NCI-H146 treated with DMSO at 0.1 percent for 48 hours (cell line): ENCODE data around the gene HOXA6.

Experiments
- DNase-seq: peaks from one replicate; lab custom pipeline; 2025; ENCODE audit not compliant: unreplicated experiment; lab: John Stamatoyannopoulos, UW

The HOXA6 gene

GRCh38 chr7:27111751-27112277 is 35.8 kb downstream of the HOXA6 start:
- DNase-seq: no peak

- DNase-seq: no peak
These were observed 36.4 kb downstream of the HOXA6 start for GRCh38 chr7:27111042-27111750.

- no peak for DNase-seq
These were observed 37.2 kb downstream of the HOXA6 start for GRCh38 chr7:27110186-27111031.

GRCh38 chr7:27109466-27110185 is 37.9 kb downstream of the HOXA6 start:
- DNase-seq: no peak

- DNase-seq: no peak
These were observed 39.0 kb downstream of the HOXA6 start for GRCh38 chr7:27108390-27109127.

GRCh38 chr7:27107391-27108381 is 39.9 kb downstream of the HOXA6 start:
- DNase-seq: no peak

- no peak for DNase-seq
These were observed 40.7 kb downstream of the HOXA6 start for GRCh38 chr7:27106901-27107240.

GRCh38 chr7:27106181-27106900 is 41.2 kb downstream of the HOXA6 start:
- DNase-seq: no peak

- DNase-seq: no peak
These were observed 42.1 kb downstream of the HOXA6 start for GRCh38 chr7:27105301-27106031.

GRCh38 chr7:27104341-27105058 is 43.1 kb downstream of the HOXA6 start:
- DNase-seq: no peak

GRCh38 chr7:27103489-27104226 is 43.9 kb downstream of the HOXA6 start:
- DNase-seq: no peak

GRCh38 chr7:27102581-27103442 is 44.8 kb downstream of the HOXA6 start, which contains the start of gene HOXA2:
Gene HOXA2, minus strand, starts transcription at chr7:27102683. Its CDS starts 183 bp downstream, at chr7:27102500.
- no peak for DNase-seq

- no peak for DNase-seq
These were observed 45.5 kb downstream of the HOXA6 start for GRCh38 chr7:27101957-27102580.

GRCh38 chr7:27101171-27101956 is 46.2 kb downstream of the HOXA6 start:
- no peak for DNase-seq

- no peak for DNase-seq
These were observed 46.8 kb downstream of the HOXA6 start for GRCh38 chr7:27100694-27101170.
